Activated naive CD4-positive, alpha-beta T cell treated with anti-CD3 and anti-CD28 coated beads for 36 hours (primary cell): ENCODE data around the gene SLC13A2. TPM values are rescaled to one million over a fixed set of nuclear protein-coding genes. Genes with fewer than 3 reads are reported as not detected.

ENCODE experiments used
- CTCF ChIA-PET: fragments of 350-600 bp; sonication (Branson Sonifier 250); formaldehyde crosslinking; loops from one replicate; lab custom pipeline; 2021; ENCODE audit warnings: antibody characterized with exemption; lab: Charles Lee
- DNase-seq: peaks from one replicate; pipeline ENCODE4 v3.0.0-alpha.2; 2020
- H3K27ac Mint-ChIP-seq: one replicate; pipeline ENCODE4 v1.8.0; 2021; ENCODE audit warnings: mild to moderate bottlenecking, mixed read lengths
- H3K27me3 Mint-ChIP-seq: one replicate; pipeline ENCODE4 v1.8.0; 2021; ENCODE audit warnings: low read depth, mixed read lengths
- H3K36me3 Mint-ChIP-seq: one replicate; pipeline ENCODE4 v1.8.0; 2021; ENCODE audit warnings: low read depth, mixed read lengths
- H3K4me1 Mint-ChIP-seq: one replicate; pipeline ENCODE4 v1.8.0; 2021; ENCODE audit warnings: low read depth, mixed read lengths
- H3K4me3 Mint-ChIP-seq: one replicate; pipeline ENCODE4 v1.8.0; 2021; ENCODE audit warnings: mild to moderate bottlenecking, moderate library complexity, mixed read lengths
- H3K9me3 Mint-ChIP-seq: one replicate; pipeline ENCODE4 v1.8.0; 2021; ENCODE audit warnings: mixed read lengths
- intact Hi-C: fragments of 100-400 bp; cut with micrococcal nuclease; formaldehyde crosslinking; loops from one replicate; pipeline ENCODE4 v1.15.1; 2023
- total RNA-seq, 2 experiments: library from RNA; stranded (reverse); gene quantifications; one replicate each; pipeline ENCODE4 v1.2.3, GENCODE V29; 2021

The SLC13A2 gene
- total RNA-seq, 2 experiments from 2014 or later, result not detected

GRCh38 chr17:28474111-28474531 lies 677 bp downstream of the SLC13A2 start:
- CTCF ChIA-PET, result interaction anchor here (1.8 kb wide), 1 partner anchor 58 kb away, joined by 4 read pairs; no protein-coding TSS in a partner anchor
- Mint-ChIP-seq H3K4me3 (no peak overlapping the region), H3K27me3 (no peaks in the 10 kb centered on the region), H3K27ac (no peak overlapping the region), H3K9me3 (no peaks in the 10 kb centered on the region), H3K4me1 (peaks cover 16% of the 10 kb centered on the region), H3K36me3 (no peaks in the 10 kb centered on the region)
- intact Hi-C loops, result no loop called here
- no peak for DNase-seq

DNA sequence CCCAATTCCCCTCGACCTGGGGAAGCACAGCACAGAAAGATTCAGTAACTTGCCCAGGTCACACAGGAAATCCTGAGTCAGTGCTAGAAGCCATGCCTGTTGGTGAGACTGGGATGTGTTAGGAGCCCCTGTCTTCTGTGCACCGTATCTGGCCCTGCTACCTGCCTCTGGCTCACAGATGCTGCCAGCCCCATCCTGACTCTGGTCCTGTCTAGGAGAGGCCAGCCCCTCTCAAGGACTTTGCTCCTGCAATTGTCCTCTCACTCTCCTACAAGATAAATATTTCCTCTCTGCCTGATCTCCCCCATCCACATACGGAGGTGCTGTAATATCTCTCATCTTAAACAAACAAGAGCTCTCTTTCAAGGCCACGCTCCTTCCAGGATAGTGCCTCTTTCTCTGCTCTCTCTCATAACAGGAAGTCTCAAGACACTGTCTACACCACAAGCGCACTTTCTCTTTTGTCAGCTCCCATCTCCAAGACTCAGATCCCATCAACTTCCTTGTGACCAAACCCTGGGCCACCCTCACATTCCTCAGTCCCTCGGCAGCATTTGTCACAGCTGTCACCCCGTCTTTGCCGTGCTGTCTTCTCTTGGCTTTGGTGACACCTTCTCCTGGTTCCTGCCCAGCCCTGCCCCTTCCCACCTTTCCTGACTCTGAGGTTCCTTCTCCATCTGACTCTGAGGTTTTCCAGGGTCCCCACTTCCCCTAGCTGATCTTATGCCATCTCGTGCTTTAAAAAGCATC lies 1.9 kb downstream of the SLC13A2 start:
- no peak overlapping the region for H3K4me3 Mint-ChIP-seq
- no peaks in the 10 kb centered on the region for H3K27me3 Mint-ChIP-seq
- no peaks in the 10 kb centered on the region for H3K9me3 Mint-ChIP-seq
- peaks cover 14% of the 10 kb centered on the region for H3K4me1 Mint-ChIP-seq
- intact Hi-C loops, result no loop called here
- DNase-seq, result peak; percentile 21
- no peak overlapping the region for H3K27ac Mint-ChIP-seq
- H3K36me3 Mint-ChIP-seq, result no peaks in the 10 kb centered on the region
- CTCF ChIA-PET, result interaction anchor here (1.8 kb wide), 1 partner anchor 59 kb away, joined by 4 read pairs; no protein-coding TSS in a partner anchor

- no peak overlapping the region for H3K27ac Mint-ChIP-seq
- CTCF ChIA-PET, result no interaction called here
- DNase-seq, result no peak
- H3K4me3 Mint-ChIP-seq, result no peak overlapping the region
- peaks cover 14% of the 10 kb centered on the region for H3K4me1 Mint-ChIP-seq
- H3K9me3 Mint-ChIP-seq, result no peaks in the 10 kb centered on the region
- no peaks in the 10 kb centered on the region for H3K27me3 Mint-ChIP-seq
- H3K36me3 Mint-ChIP-seq, result no peaks in the 10 kb centered on the region
- intact Hi-C loops, result no loop called here
Measured at GRCh38 chr17:28476076-28476865, 2.8 kb downstream of the SLC13A2 start.

DNA sequence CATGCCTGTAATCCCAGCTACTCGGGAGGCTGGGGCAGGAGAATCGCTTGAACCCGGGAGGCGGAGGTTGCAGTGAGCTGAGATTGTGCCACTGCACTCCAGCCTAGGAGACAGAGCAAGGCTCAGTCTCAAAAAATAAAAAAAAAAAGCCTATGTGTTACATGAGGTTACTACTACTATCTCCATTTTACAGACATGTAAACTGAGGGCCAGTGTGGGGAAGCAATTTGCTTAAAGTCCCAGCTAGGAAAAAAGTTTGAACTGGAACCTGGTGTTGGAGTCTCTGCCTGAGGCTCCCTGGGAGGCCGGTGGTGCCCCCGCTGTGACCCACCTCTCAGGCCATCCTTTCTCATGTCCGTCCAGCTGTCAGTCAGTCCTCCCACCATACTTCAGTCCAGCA lies 4.5 kb downstream of the SLC13A2 start:
- CTCF ChIA-PET, result no interaction called here
- Mint-ChIP-seq H3K4me3 (no peak overlapping the region), H3K27ac (no peak overlapping the region), H3K9me3 (no peaks in the 10 kb centered on the region), H3K4me1 (peaks cover 14% of the 10 kb centered on the region), H3K36me3 (no peaks in the 10 kb centered on the region), H3K27me3 (no peaks in the 10 kb centered on the region)
- no peak for DNase-seq
- intact Hi-C loops, result no loop called here

DNA sequence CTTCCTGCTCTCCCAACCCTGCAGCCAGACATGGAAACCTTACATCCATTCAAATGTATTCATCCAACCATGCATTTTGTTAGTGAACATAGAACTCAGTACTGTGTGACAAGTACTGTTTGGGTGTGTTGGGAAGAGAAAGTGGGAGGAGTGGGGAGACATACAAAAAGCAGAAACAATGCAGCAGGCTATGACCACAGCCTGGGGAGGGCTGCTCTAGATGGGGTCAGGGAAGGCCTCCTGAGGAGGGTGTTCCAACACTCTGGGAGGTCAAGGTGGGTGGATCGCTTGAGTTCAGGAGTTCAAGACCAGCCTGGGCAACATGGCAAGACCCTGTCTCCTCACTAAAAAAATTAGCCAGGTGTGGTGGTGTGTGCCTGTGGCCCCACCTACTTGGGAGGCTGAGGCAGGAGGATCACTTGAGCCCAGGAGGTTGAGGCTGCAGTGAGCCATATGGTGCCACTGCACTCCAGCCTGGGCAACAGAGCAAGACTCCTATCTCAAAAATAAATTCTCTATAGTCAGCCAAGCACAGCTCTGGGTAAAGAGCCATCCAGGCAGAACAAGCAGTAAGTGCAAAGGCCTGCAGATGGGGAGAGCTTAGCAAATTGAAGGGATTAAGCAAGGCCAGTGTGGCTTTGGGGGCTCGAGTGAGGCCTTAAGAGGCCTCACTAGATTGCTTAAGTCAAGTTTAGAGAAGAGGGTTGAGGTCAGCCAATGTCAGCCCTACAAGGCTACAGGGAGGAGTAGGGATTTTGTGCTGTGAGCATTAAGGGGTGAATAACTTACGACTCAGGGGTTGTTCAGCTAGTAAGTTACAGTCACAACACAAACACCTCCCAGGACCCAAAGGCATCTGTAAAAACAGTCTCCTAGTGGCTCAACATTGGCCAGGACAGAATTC lies 5.5 kb downstream of the SLC13A2 start:
- Mint-ChIP-seq H3K27ac (no peak overlapping the region), H3K36me3 (no peaks in the 10 kb centered on the region), H3K9me3 (no peaks in the 10 kb centered on the region), H3K4me1 (peaks cover 14% of the 10 kb centered on the region), H3K4me3 (no peak overlapping the region), H3K27me3 (no peaks in the 10 kb centered on the region)
- CTCF ChIA-PET, result no interaction called here
- no peak for DNase-seq
- intact Hi-C loops, result no loop called here

DNA sequence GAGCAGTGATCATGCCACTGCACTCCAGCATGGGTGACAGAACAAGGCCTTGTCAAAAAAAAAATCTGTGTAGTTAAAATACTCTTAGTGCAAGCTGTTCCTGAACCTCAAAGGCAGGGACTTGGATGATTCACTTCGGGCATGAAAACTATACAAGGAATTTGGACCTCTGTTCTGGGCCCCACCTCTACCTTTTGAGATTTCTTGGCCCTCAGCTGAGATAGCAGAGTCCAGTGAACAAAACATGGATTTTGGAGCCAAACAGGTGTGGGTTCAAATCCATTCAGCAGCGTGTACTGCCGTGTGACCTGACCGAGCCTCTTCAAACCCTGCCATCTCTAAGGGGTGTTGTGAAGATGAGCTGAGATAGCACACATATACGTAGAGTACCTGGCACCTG lies 6.8 kb downstream of the SLC13A2 start:
- H3K9me3 Mint-ChIP-seq, result no peaks in the 10 kb centered on the region
- peaks cover 8% of the 10 kb centered on the region for H3K4me1 Mint-ChIP-seq
- DNase-seq, result no peak
- H3K36me3 Mint-ChIP-seq, result no peaks in the 10 kb centered on the region
- CTCF ChIA-PET, result interaction anchor here (0.6 kb wide), 1 partner anchor 393 kb away, joined by 3 read pairs; no protein-coding TSS in a partner anchor
- H3K4me3 Mint-ChIP-seq, result no peak overlapping the region
- intact Hi-C loops, result no loop called here
- no peak overlapping the region for H3K27ac Mint-ChIP-seq
- H3K27me3 Mint-ChIP-seq, result no peaks in the 10 kb centered on the region

GRCh38 chr17:28480799-28481571 lies 7.5 kb downstream of the SLC13A2 start:
- CTCF ChIA-PET, result no interaction called here
- intact Hi-C loops, result no loop called here
- no peak overlapping the region for H3K4me3 Mint-ChIP-seq

DNA sequence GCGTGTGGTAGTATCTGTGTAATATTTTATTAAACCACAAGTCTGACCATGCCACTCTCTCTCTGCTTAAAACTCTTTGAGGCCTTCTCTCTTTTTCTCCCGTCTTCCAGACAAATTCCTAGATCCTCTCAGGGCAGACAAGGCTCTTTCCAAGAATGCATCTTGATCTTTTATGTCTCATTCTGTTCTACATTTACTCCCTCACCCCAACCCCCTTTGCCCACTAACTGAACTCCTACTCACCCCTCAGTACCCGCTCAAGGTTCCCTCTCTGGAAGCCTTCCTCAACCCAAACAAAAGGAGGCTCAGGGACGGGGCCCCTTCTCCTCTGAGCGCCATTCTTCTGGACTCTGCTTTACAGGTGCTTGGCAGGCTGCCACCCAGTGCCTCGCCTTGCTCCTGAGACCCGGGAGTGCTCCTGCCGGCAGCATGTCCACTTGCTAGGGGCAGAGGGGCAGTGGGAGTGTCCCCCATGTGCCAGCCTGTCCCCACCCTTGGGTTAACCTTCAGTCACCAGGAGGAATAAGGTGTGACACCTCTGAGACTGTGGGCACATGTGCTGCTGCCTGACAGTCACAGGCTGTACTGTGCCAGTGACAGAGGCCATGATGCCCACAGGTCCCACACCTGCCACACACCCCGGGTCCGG lies 9.2 kb downstream of the SLC13A2 start:
- intact Hi-C loops, result no loop called here
- no peaks in the 10 kb centered on the region for H3K9me3 Mint-ChIP-seq
- H3K4me1 Mint-ChIP-seq, result no peaks in the 10 kb centered on the region
- no peak overlapping the region for H3K27ac Mint-ChIP-seq
- CTCF ChIA-PET, result no interaction called here
- no peak overlapping the region for H3K4me3 Mint-ChIP-seq
- H3K36me3 Mint-ChIP-seq, result no peaks in the 10 kb centered on the region
- DNase-seq, result no peak
- H3K27me3 Mint-ChIP-seq, result no peaks in the 10 kb centered on the region

More at GRCh38 chr17:28480799-28481571, 7.5 kb downstream of the SLC13A2 start:
- H3K4me1 Mint-ChIP-seq, result peaks cover 1% of the 10 kb centered on the region
- DNase-seq, result no peak
- H3K9me3 Mint-ChIP-seq, result no peaks in the 10 kb centered on the region
- no peak overlapping the region for H3K27ac Mint-ChIP-seq
- no peaks in the 10 kb centered on the region for H3K36me3 Mint-ChIP-seq
- no peaks in the 10 kb centered on the region for H3K27me3 Mint-ChIP-seq

- no peak overlapping the region for H3K4me3 Mint-ChIP-seq
- H3K4me1 Mint-ChIP-seq, result no peaks in the 10 kb centered on the region
- intact Hi-C loops, result no loop called here
- no peaks in the 10 kb centered on the region for H3K27me3 Mint-ChIP-seq
- no peaks in the 10 kb centered on the region for H3K9me3 Mint-ChIP-seq
- H3K36me3 Mint-ChIP-seq, result no peaks in the 10 kb centered on the region
- peak; percentile 28 for DNase-seq
- CTCF ChIA-PET, result interaction anchor here (0.7 to 1.5 kb wide), 3 partner anchors 11 to 1448 kb away, joined by 3 read pairs; no protein-coding TSS in a partner anchor
- no peak overlapping the region for H3K27ac Mint-ChIP-seq
Measured at GRCh38 chr17:28484296-28484695, 10.9 kb downstream of the SLC13A2 start.

GRCh38 chr17:28485049-28485448 lies 11.6 kb downstream of the SLC13A2 start:
- Mint-ChIP-seq H3K27me3 (no peaks in the 10 kb centered on the region), H3K27ac (no peak overlapping the region), H3K9me3 (no peaks in the 10 kb centered on the region), H3K4me3 (no peak overlapping the region), H3K36me3 (no peaks in the 10 kb centered on the region), H3K4me1 (no peaks in the 10 kb centered on the region)
- CTCF ChIA-PET, result interaction anchor here (0.9 to 1.5 kb wide), 4 partner anchors 10 to 128 kb away, joined by 3 to 4 read pairs (median 3); no protein-coding TSS in a partner anchor
- intact Hi-C loops, result no loop called here
- DNase-seq, result no peak
